Activated T-cell treated with anti-CD3 and anti-CD28 coated beads, Interleukin-2, amount 50 U/mL, for 4 hours (primary cell): ENCODE data around the gene DES. TPM values are rescaled to one million over a fixed set of nuclear protein-coding genes. Genes with fewer than 3 reads are reported as not detected.
A peak's percentile ranks its signal among the peaks of the same experiment; 100 is the strongest.

Experiments used
- ATAC-seq, 2 donors: fragments of 200-7000 bp; cut with Tn5 transposase; one replicate each; pipeline ENCODE4 v1.10.0; 2021
- DNase-seq: peaks from one replicate; pipeline ENCODE4 v3.0.0-alpha.2; 2020
- H3K27me3 Mint-ChIP-seq: one replicate; pipeline ENCODE4 v1.8.0; 2021; ENCODE audit warnings: low read depth, mixed read lengths
- H3K36me3 Mint-ChIP-seq: one replicate; pipeline ENCODE4 v1.8.0; 2022; ENCODE audit warnings: mixed read lengths; ENCODE audit not compliant: insufficient read depth
- H3K4me1 Mint-ChIP-seq: one replicate; pipeline ENCODE4 v1.8.0; 2021; ENCODE audit warnings: low read depth, mixed read lengths
- H3K4me3 Mint-ChIP-seq: one replicate; pipeline ENCODE4 v1.8.0; 2021; ENCODE audit warnings: mild to moderate bottlenecking, moderate library complexity, mixed read lengths
- H3K9me3 Mint-ChIP-seq: one replicate; pipeline ENCODE4 v1.8.0; 2021; ENCODE audit warnings: mixed read lengths
- total RNA-seq, 3 donors: library from RNA; stranded (reverse); gene quantifications; one replicate each; pipeline ENCODE4 v1.2.1, GENCODE V29; 2021

DES gene
- total RNA-seq, 3 donors from 2014 or later = 0.49 to 0.61 (median 0.58) TPM

- Mint-ChIP-seq H3K36me3 (no peaks in the 10 kb centered on the region), H3K9me3 (no peaks in the 10 kb centered on the region), H3K27me3 (peaks cover 36% of the 10 kb centered on the region), H3K4me3 (no peak overlapping the region), H3K4me1 (no peaks in the 10 kb centered on the region)
- no peak for DNase-seq
- no peak for ATAC-seq
Observed at GRCh38 chr2:219420687-219421086, 2.5 kb downstream of the DES start.

GRCh38 chr2:219421323-219421722 lies 3.1 kb downstream of the DES start:
- no peaks in the 10 kb centered on the region for H3K4me1 Mint-ChIP-seq
- no peak overlapping the region for H3K4me3 Mint-ChIP-seq
- H3K27me3 Mint-ChIP-seq = peaks cover 36% of the 10 kb centered on the region
- no peaks in the 10 kb centered on the region for H3K36me3 Mint-ChIP-seq
- no peak for DNase-seq
- no peak for ATAC-seq
- no peaks in the 10 kb centered on the region for H3K9me3 Mint-ChIP-seq

DNA sequence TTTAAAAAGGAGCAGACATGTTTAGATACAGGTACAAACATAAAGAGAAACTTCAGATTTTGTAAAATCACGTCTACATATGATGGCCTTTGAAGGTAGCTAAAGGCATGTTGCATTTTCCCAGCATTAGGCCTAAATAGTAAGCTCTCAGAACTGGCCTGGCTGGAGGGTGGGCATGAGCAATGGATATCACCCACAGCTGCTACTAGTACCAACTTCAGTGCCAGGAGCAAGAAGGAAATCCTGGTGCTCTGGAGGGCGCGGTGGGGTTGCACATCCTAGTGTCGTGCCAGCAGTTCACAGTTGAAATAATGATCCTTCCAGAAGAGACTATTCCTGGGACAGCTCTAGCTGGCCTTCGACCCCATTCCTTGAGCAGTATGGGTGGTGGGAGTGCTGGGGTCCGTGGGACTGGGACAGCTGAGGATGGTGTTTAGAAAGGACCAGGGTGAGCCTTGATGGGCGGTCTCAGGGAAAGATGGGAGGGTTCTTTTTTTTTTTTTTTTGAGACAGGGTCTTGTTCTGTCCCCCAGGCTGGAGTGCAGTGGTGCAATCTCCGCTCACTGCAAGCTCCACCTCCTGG lies 4.9 kb downstream of the DES start:
- H3K27me3 Mint-ChIP-seq = peaks cover 35% of the 10 kb centered on the region
- no peak for ATAC-seq
- no peak for DNase-seq
- no peaks in the 10 kb centered on the region for H3K36me3 Mint-ChIP-seq
- H3K4me3 Mint-ChIP-seq = no peak overlapping the region
- no peaks in the 10 kb centered on the region for H3K9me3 Mint-ChIP-seq
- no peaks in the 10 kb centered on the region for H3K4me1 Mint-ChIP-seq

GRCh38 chr2:219423652-219424377 lies 5.6 kb downstream of the DES start:
- Mint-ChIP-seq H3K4me3 (no peak overlapping the region), H3K27me3 (peaks cover 32% of the 10 kb centered on the region), H3K9me3 (no peaks in the 10 kb centered on the region), H3K36me3 (no peaks in the 10 kb centered on the region), H3K4me1 (no peaks in the 10 kb centered on the region)
- no peak for DNase-seq
- ATAC-seq = no peak

- Mint-ChIP-seq H3K4me3 (no peak overlapping the region), H3K9me3 (no peaks in the 10 kb centered on the region), H3K27me3 (peaks cover 18% of the 10 kb centered on the region), H3K4me1 (no peaks in the 10 kb centered on the region), H3K36me3 (no peaks in the 10 kb centered on the region)
- ATAC-seq (no peak), DNase-seq (no peak)
Observed at GRCh38 chr2:219425238-219426067, 7.3 kb downstream of the DES start.

DNA sequence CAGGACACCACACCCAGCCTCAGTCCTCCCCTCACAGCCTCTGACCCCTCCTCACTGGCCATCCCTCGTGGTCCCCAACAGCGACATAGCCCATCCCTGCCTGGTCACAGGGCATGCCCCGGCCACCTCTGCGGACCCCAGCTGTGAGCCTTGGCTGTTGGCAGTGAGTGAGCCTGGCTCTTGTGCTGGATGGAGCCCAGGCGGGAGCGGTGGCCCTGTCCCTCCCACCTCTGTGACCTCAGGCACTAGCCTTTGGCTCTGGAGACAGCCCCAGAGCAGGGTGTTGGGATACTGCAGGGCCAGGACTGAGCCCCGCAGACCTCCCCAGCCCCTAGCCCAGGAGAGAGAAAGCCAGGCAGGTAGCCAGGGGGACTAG lies 7.9 kb downstream of the DES start:
- Mint-ChIP-seq H3K4me1 (no peaks in the 10 kb centered on the region), H3K27me3 (peaks cover 12% of the 10 kb centered on the region), H3K36me3 (no peaks in the 10 kb centered on the region), H3K4me3 (no peak overlapping the region), H3K9me3 (no peaks in the 10 kb centered on the region)
- ATAC-seq (no peak), DNase-seq (no peak)

- H3K36me3 Mint-ChIP-seq = no peaks in the 10 kb centered on the region
- H3K27me3 Mint-ChIP-seq = peaks cover 9% of the 10 kb centered on the region
- DNase-seq = no peak
- H3K4me1 Mint-ChIP-seq = no peaks in the 10 kb centered on the region
- no peak overlapping the region for H3K4me3 Mint-ChIP-seq
- H3K9me3 Mint-ChIP-seq = no peaks in the 10 kb centered on the region
- ATAC-seq = no peak
Observed at GRCh38 chr2:219426534-219427136, 8.5 kb downstream of the DES start.

- peaks cover 10% of the 10 kb centered on the region for H3K27me3 Mint-ChIP-seq
- H3K4me1 Mint-ChIP-seq = no peaks in the 10 kb centered on the region
- H3K9me3 Mint-ChIP-seq = no peaks in the 10 kb centered on the region
- no peak for DNase-seq
- no peak overlapping the region for H3K4me3 Mint-ChIP-seq
- ATAC-seq = no peak
- H3K36me3 Mint-ChIP-seq = no peaks in the 10 kb centered on the region
Observed at GRCh38 chr2:219428469-219428868, 10.3 kb downstream of the DES start.

GRCh38 chr2:219429958-219430606 lies 11.9 kb downstream of the DES start:
- no peak for ATAC-seq
- Mint-ChIP-seq H3K9me3 (no peaks in the 10 kb centered on the region), H3K4me1 (no peaks in the 10 kb centered on the region), H3K36me3 (no peaks in the 10 kb centered on the region), H3K27me3 (peaks cover 14% of the 10 kb centered on the region), H3K4me3 (no peak overlapping the region)
- DNase-seq = no peak

DNA sequence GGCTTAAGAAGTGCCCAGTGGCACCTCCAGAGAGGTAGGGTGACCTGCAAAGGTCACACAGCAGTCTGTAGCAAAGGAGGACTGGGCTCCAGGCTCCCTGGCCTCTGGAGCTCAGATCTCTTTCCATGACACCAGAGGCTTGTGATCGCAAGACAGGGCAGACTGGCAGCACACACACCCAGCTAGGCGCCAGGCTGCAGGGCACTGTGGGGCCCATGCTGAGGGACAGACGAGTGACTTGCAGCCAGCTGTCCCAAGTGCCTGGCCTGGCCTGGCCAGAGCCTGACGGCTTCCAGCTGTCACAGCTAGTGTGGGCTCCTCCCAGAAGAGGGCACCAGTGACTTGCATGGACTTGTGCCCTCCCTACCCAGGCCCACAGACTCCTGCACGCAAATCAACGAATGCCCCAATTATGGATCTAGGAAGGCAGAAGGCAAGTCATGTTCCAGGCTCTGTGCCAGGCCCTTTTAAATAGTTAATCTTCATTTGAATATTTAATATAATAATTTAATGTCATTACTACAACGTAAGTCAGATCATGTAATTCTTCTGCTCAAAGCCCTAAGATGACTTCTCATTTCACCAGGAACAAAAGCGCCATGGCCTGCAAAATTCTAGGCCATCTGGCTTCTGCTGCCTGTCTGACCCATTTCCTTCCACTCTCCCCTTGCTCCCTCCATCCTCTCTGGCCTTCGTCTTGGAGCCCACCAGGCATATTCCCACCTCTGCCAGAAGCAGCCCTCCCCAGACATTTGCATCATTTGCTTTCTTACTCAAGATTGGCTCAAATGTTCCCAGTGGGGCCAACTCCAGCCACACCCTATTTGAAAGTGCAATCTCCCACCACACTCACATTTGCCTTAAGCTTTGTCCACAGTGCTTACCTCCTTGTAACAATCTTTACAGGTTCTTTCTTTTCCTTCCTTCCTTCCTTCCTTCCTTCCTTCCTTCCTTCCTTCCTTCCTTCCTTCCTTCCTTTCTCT lies 12.7 kb downstream of the DES start:
- ATAC-seq (no peak), DNase-seq (no peak)
- Mint-ChIP-seq H3K4me3 (no peak overlapping the region), H3K27me3 (peaks cover 21% of the 10 kb centered on the region), H3K36me3 (no peaks in the 10 kb centered on the region), H3K9me3 (no peaks in the 10 kb centered on the region), H3K4me1 (no peaks in the 10 kb centered on the region)

DNA sequence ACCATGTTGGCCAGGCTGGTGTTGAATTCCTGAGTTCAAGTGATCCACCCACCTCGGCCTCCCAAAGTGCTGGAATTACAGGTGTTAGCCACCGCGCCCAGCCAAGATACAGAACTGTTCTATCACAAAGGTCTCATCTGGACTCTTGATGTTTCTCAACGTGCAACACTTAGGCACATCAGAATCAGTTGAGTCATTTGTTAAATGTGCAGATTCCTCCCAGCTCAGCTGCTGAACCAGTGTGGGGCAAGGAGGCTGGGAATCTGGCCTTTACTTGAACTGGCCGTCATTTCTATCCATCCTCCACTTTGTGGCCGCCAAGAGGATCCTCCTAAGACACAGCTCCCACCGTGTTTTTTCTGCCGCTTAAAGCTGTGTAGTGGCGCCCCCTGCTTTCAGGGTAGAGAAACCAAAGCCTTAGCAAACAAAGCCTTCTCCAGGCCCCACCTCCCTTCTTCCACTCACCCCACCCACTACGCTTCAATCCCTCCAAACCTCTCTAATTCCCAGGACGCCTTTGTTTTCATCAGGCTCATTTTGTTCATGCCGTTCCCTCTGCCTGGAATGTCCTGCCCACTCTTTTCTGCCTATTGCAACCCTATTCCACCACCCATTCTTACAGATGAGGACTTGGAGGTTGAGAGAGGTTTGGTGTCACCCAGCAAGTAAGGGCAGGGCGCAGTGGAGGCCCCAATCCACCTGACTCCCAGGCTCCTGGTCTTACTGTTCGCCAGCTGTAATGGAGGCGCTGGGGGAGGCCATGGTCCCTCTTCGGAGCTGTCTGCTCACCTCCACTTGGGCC lies 15.7 kb downstream of the DES start:
- no peak for DNase-seq
- Mint-ChIP-seq H3K4me1 (no peaks in the 10 kb centered on the region), H3K9me3 (no peaks in the 10 kb centered on the region), H3K36me3 (no peaks in the 10 kb centered on the region), H3K4me3 (peak overlapping the region; percentile 24), H3K27me3 (peaks cover 24% of the 10 kb centered on the region)
- ATAC-seq = peak in 1 of 2 donors; percentile 49

- no peak for ATAC-seq
- Mint-ChIP-seq H3K4me3 (peak overlapping the region; percentile 24), H3K36me3 (no peaks in the 10 kb centered on the region), H3K27me3 (peaks cover 24% of the 10 kb centered on the region), H3K9me3 (no peaks in the 10 kb centered on the region), H3K4me1 (no peaks in the 10 kb centered on the region)
- no peak for DNase-seq
Observed at GRCh38 chr2:219434468-219434717, 16.2 kb downstream of the DES start.
